Measurements from ENCODE around the gene MOB3C.

Gene MOB3C

DNA sequence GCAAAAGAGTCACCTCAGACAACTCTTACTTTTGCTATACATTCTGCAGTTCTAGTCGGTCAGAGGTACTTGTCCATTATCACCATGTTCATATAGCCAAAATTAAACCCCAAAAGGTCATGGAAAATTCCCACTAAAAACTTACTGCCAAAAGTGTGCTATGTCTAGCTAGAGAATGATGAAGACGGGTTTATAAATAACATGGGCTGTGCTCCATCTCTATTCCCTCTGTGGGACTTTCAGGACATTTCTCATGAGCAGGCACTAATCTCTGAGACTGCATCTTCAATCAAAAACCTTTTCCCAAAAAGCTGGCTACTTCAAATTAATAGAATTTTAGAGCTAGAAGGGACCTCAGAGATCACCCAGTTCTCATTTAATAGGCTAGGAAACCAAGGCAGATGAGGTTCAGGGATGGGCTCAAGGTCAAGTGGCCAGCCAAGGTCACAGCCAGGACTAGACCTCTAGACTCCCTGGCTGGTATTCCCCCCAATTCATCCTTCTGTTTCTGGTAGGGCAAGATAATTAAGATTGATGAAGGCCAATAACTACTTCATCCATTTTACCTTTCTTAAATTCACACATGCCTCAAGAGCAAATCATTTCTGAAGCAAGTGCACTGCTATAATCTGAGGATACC is 21.0 kb upstream of the MOB3C start:
- no peak for DNase-seq (ENCODE audit: extremely low read depth, low read depth)
- TF ChIP-seq, protein P1, sequence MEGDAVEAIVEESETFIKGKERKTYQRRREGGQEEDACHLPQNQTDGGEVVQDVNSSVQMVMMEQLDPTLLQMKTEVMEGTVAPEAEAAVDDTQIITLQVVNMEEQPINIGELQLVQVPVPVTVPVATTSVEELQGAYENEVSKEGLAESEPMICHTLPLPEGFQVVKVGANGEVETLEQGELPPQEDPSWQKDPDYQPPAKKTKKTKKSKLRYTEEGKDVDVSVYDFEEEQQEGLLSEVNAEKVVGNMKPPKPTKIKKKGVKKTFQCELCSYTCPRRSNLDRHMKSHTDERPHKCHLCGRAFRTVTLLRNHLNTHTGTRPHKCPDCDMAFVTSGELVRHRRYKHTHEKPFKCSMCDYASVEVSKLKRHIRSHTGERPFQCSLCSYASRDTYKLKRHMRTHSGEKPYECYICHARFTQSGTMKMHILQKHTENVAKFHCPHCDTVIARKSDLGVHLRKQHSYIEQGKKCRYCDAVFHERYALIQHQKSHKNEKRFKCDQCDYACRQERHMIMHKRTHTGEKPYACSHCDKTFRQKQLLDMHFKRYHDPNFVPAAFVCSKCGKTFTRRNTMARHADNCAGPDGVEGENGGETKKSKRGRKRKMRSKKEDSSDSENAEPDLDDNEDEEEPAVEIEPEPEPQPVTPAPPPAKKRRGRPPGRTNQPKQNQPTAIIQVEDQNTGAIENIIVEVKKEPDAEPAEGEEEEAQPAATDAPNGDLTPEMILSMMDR (IDR thresholded peaks at IDR 0.05; ENCODE audit: low read depth, low read length, missing control alignments) = no peak
- no peak overlapping the region for H3K4me3 ChIP-seq (replicated peaks; ENCODE audit: low read depth, low read length)

GRCh38 chr1:46635205-46635604 is 18.6 kb upstream of the MOB3C start:
- no peak overlapping the region for H3K4me3 ChIP-seq (replicated peaks; ENCODE audit: low read depth, low read length)
- TF ChIP-seq, protein P1 (IDR thresholded peaks at IDR 0.05; ENCODE audit: low read depth, low read length, missing control alignments) = no peak
- DNase-seq (ENCODE audit: extremely low read depth, low read depth) = no peak

- no peak overlapping the region for H3K4me3 ChIP-seq (replicated peaks; ENCODE audit: low read depth, low read length)
- TF ChIP-seq, protein P1 (IDR thresholded peaks at IDR 0.05; ENCODE audit: low read depth, low read length, missing control alignments) = no peak
- DNase-seq (ENCODE audit: extremely low read depth, low read depth) = no peak
Measured at GRCh38 chr1:46630719-46631118, 14.1 kb upstream of the MOB3C start.

DNA sequence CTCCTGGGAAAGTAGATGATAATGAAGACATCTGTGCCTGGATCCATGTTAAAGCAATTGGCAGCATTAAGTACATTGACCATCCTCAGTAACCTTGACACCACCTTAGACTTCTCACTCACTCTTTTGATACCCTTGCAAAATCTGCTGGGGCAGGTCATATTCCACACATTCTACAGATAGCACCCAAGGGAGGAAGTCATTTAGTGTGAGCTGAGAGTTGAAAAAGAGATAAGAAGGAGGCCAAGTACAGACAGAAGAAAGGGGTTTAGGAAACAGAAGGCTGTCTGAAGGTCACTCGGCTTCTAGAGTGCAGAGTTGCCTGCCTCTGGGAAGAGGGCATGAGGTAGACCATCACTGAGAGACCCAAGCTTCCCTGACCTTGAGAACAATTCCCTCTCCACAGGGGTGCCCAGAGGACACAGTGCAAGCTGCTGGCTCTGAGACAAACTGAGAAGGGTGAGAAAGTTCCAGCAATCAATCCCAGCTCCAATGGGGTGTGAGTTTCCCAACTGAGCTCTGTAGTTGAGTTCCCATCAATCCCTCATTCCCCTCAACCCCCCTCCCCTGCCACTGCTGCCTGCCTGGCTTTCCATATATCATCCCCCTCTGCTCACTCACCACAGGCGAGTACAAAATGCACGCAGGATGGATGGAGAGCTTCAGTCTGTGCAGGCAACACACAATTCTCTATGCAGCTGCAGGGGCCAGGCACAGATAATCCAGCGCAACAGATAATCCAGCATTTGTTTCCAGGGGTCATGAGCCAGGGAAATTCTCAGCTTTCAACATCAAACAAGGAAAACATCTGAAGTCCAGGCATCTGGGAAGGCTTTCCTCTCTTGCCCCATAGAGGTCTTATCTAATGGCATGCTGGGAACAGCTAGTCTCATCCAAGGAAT is 7.4 kb upstream of the MOB3C start:
- TF ChIP-seq, protein P1 (IDR thresholded peaks at IDR 0.05; ENCODE audit: low read depth, low read length, missing control alignments) = no peak
- H3K4me3 ChIP-seq (replicated peaks; ENCODE audit: low read depth, low read length) = no peak overlapping the region
- no peak for DNase-seq (ENCODE audit: extremely low read depth, low read depth)

DNA sequence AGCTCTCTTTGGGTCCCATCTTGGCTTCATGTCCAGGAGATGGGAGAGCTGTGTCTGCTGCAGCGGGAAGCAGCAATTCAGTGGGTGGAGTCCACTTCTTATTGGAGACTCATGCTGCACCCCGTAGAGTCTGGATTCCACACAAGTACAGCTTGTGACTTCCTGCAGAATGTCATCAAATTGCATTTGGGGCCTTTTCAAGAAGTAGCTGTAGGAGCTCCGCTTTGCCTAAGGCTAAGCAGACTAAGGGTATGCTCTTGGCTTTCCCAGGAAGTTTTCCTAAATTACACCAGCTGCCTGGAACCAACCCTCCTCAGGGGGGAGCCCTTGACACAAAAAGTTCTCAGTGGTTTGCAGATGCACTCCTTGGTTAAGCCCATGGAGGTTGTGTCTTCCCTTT is 5.7 kb upstream of the MOB3C start:
- no peak overlapping the region for H3K4me3 ChIP-seq (replicated peaks; ENCODE audit: low read depth, low read length)
- TF ChIP-seq, protein P1 (IDR thresholded peaks at IDR 0.05; ENCODE audit: low read depth, low read length, missing control alignments) = peak; percentile 62
- DNase-seq (ENCODE audit: extremely low read depth, low read depth) = no peak

- TF ChIP-seq, protein P1 (IDR thresholded peaks at IDR 0.05; ENCODE audit: low read depth, low read length, missing control alignments) = no peak
- no peak overlapping the region for H3K4me3 ChIP-seq (replicated peaks; ENCODE audit: low read depth, low read length)
- DNase-seq (ENCODE audit: extremely low read depth, low read depth) = no peak
Measured at GRCh38 chr1:46621930-46622329, 5.3 kb upstream of the MOB3C start.
